Right atrium auricular region (tissue), 2 donors: ENCODE measurements around the gene CTSS. TPM values are rescaled to one million over a fixed set of nuclear protein-coding genes. Genes with fewer than 3 reads are reported as not detected.
"Not testable (repeated sequence)": the region's sequence is repeated elsewhere in the genome, so short reads cannot be mapped to it uniquely, and the experiment has no call there.

ENCODE experiments used
- DNase-seq: peaks from one replicate; pipeline ENCODE4 v3.0.0-alpha.2; 2019; ENCODE audit warnings: low spot score
- H3K27ac ChIP-seq, 2 donors: fragments of 200-600 bp; sonication (generic); 1 replicate in 1 of 2; 2 replicates in 1 of 2; pipeline ENCODE4 v1.5.1; 2016 to 2019
- H3K27me3 ChIP-seq, 2 donors: fragments of 200-600 bp; sonication (generic); one replicate each; pipeline versions ENCODE4 v1.5.1 to v1.6.0; 2017 to 2019
- H3K36me3 ChIP-seq: fragments of 200-600 bp; sonication (generic); one replicate; pipeline ENCODE4 v1.5.1; 2016
- H3K4me1 ChIP-seq, 2 donors: fragments of 200-600 bp; sonication (generic); one replicate each; pipeline versions ENCODE4 v1.5.1 to v1.6.0; 2017 to 2019
- H3K4me3 ChIP-seq, 2 donors: fragments of 200-600 bp; sonication (generic); 1 replicate in 1 of 2; 2 replicates in 1 of 2; pipeline ENCODE4 v1.5.1; 2017 to 2019; ENCODE audit warnings: mild to moderate bottlenecking in 1 of 2, moderate library complexity in 1 of 2
- H3K9me3 ChIP-seq, 2 donors: fragments of 200-600 bp; sonication (generic); one replicate each; pipeline ENCODE4 v1.5.1; 2019
- CTCF ChIP-seq, 2 donors: fragments of 200-600 bp; sonication (generic); IDR thresholded peaks; one replicate each; pipeline ENCODE4 v1.5.1; 2019; ENCODE audit warnings: antibody characterized with exemption in 2 of 2
- total RNA-seq, 2 donors: library from RNA; depleted of rRNA; stranded (reverse); fragments of >200 nt; gene quantifications; one replicate each; pipeline ENCODE4 v1.1.0, GENCODE V29; 2016

Gene CTSS
- total RNA-seq, 2 donors from 2014 or later: 7.3 to 33.2 TPM

- Histone ChIP-seq H3K4me3 (no peak overlapping the region), H3K9me3 (no peaks in the 10 kb centered on the region), H3K27me3 (no peaks in the 10 kb centered on the region), H3K36me3 (no peaks in the 10 kb centered on the region), H3K4me1 (no peaks in the 10 kb centered on the region), H3K27ac (no peak overlapping the region)
- DNase-seq: no peak
- TF ChIP-seq CTCF (IDR thresholded peaks at IDR 0.05): no peak
Measured at GRCh38 chr1:150788946-150789345, 23.4 kb upstream of the CTSS start.

DNA sequence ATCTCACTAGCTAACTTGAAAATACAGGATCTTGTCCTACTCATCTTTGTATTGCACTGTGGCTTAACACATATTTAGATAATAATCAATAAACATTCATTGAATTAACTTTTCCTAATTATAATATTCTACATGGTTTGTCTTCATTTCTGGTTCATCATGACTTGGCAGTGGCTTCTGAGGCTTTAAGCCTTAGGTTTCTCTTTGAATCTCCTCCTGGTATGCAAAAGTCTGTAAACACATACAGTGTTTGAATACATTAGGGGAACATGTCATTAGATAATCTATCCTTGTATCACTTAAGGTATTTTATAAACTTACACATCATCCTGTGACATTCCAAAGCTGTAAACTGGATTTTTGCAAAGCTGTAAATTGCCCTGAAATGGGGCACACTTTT is 21.9 kb upstream of the CTSS start:
- no peak for DNase-seq
- Histone ChIP-seq H3K27me3 (no peaks in the 10 kb centered on the region), H3K4me3 (no peak overlapping the region), H3K9me3 (no peaks in the 10 kb centered on the region), H3K27ac (no peak overlapping the region), H3K4me1 (no peaks in the 10 kb centered on the region), H3K36me3 (no peaks in the 10 kb centered on the region)
- no peak for TF ChIP-seq CTCF (IDR thresholded peaks at IDR 0.05)

GRCh38 chr1:150780510-150780909 is 14.9 kb upstream of the CTSS start:
- Histone ChIP-seq H3K9me3 (no peaks in the 10 kb centered on the region), H3K36me3 (no peaks in the 10 kb centered on the region), H3K4me1 (no peaks in the 10 kb centered on the region), H3K27ac (no peak overlapping the region), H3K27me3 (no peaks in the 10 kb centered on the region), H3K4me3 (no peak overlapping the region)
- no peak for TF ChIP-seq CTCF (IDR thresholded peaks at IDR 0.05)
- no peak for DNase-seq

DNA sequence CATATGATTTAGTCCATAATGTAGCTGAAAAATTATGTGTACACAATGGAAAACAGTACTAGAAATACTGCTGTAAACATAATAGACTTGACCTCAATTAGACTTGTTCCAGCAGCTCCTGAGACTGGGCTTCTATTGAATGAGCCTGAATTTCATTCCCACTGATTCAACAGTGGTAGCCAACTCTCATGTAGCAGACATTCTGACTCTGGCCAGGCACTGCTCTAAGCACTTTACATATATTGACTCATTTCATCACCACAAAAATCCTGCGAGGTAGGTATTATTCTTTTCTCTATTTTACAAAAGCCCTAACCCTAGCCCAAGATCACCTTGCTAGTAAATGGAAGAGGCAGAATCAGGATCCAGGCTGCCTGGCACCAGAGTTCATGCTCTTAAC is 12.8 kb upstream of the CTSS start:
- H3K36me3 ChIP-seq: no peaks in the 10 kb centered on the region
- no peak for TF ChIP-seq CTCF (IDR thresholded peaks at IDR 0.05)
- no peaks in the 10 kb centered on the region for H3K27me3 ChIP-seq
- H3K4me1 ChIP-seq: no peaks in the 10 kb centered on the region
- no peak overlapping the region for H3K27ac ChIP-seq
- no peak for DNase-seq
- H3K9me3 ChIP-seq: no peaks in the 10 kb centered on the region
- no peak overlapping the region for H3K4me3 ChIP-seq

- no peak for DNase-seq
- no peaks in the 10 kb centered on the region for H3K9me3 ChIP-seq
- no peak for TF ChIP-seq CTCF (IDR thresholded peaks at IDR 0.05)
Measured at GRCh38 chr1:150777544-150777943, 12.0 kb upstream of the CTSS start.

DNA sequence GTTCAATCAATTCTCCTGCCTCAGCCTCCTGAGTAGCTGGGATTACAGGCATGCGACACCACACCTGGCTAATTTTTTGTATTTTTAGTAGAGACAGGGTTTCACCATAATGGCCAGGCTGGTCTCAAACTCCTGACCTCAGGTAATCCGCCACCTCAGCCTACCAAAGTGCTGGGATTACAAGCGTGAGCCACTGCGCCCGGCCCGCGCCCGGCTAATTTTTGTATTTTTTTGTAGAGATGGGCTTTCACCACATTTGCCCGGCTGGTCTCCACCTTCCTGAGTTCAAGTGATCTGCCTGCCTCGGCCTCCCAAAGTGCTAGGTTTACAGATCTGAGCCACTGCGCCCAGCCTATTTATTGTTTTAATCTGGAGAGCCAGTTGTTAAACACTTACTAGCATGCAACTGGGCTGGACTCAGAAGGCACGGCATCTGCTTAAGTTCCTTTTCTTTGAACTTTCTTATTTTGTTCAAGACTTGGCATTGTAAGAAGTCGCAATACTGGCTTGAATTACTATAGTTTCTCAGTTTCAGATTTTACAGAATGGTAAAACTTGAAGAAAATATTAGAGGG is 10.4 kb upstream of the CTSS start:
- H3K9me3 ChIP-seq, H3K4me1 ChIP-seq, H3K27ac ChIP-seq, H3K4me3 ChIP-seq, H3K27me3 ChIP-seq, DNase-seq, H3K36me3 ChIP-seq: not testable (repeated sequence)

More at GRCh38 chr1:150777544-150777943, 12.0 kb upstream of the CTSS start:
- Histone ChIP-seq H3K27me3 (no peaks in the 10 kb centered on the region), H3K4me1 (no peaks in the 10 kb centered on the region), H3K36me3 (no peaks in the 10 kb centered on the region), H3K27ac (no peak overlapping the region), H3K4me3 (no peak overlapping the region)
